PFSK-1 (cell line): ENCODE results near the gene EIF1.

ENCODE experiments used
- FOXP2 ChIP-seq: optimal IDR thresholded peaks from 2 replicates; pipeline ENCODE3; 2011; ENCODE audit warnings: borderline replicate concordance, control low read depth, inconsistent platforms; ENCODE audit not compliant: insufficient read depth; ENCODE audit errors: extremely low read length, extremely low read depth
- POLR2AphosphoS5 ChIP-seq: IDR thresholded peaks from 2 replicates; pipeline ENCODE4 v1.6.1; 2012; ENCODE audit warnings: low read depth, mild to moderate bottlenecking, control low read depth, low read length, moderate library complexity
- SIN3A ChIP-seq: IDR thresholded peaks from 2 replicates; pipeline ENCODE4 v1.6.1; 2012; ENCODE audit warnings: mild to moderate bottlenecking, low read length, moderate library complexity, borderline replicate concordance; ENCODE audit not compliant: insufficient read depth
- TAF1 ChIP-seq: IDR thresholded peaks from 2 replicates; pipeline ENCODE4 v1.6.1; 2012; ENCODE audit warnings: low read length, control low read depth, borderline replicate concordance; ENCODE audit not compliant: insufficient read depth
- TF ChIP-seq, protein P1 (sequence below), 2 experiments: IDR thresholded peaks; 2 replicates each; pipeline versions ENCODE4 v1.6.1 to v1.8.0; 2011 to 2012; ENCODE audit warnings: low read depth in 2 of 2, low read length in 2 of 2, control low read depth in 1 of 2, inconsistent platforms in 1 of 2, mild to moderate bottlenecking in 1 of 2, moderate library complexity in 1 of 2; ENCODE audit not compliant: insufficient read depth in 1 of 2

The EIF1 gene

DNA sequence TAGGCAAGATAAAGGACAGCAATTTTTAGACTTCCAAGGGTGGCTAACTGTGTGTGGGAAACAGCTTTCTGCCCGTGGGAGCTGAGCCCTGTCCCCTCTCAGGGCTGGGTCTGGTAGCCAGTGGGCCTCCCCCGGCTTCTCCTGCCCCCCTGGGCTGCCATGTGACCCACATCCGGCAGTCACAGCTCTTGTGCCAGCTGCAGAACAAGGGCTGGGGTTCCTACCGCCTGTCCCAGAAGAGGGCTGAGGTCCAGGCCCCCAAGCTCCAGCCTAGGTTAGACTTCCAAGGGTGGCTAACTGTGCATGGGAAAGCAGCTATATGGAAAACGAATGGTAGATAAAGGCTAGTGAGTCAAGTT is 29.6 kb downstream of the EIF1 start:
- no peak for TF ChIP-seq TAF1
- TF ChIP-seq SIN3A = no peak
- TF ChIP-seq, protein P1, sequence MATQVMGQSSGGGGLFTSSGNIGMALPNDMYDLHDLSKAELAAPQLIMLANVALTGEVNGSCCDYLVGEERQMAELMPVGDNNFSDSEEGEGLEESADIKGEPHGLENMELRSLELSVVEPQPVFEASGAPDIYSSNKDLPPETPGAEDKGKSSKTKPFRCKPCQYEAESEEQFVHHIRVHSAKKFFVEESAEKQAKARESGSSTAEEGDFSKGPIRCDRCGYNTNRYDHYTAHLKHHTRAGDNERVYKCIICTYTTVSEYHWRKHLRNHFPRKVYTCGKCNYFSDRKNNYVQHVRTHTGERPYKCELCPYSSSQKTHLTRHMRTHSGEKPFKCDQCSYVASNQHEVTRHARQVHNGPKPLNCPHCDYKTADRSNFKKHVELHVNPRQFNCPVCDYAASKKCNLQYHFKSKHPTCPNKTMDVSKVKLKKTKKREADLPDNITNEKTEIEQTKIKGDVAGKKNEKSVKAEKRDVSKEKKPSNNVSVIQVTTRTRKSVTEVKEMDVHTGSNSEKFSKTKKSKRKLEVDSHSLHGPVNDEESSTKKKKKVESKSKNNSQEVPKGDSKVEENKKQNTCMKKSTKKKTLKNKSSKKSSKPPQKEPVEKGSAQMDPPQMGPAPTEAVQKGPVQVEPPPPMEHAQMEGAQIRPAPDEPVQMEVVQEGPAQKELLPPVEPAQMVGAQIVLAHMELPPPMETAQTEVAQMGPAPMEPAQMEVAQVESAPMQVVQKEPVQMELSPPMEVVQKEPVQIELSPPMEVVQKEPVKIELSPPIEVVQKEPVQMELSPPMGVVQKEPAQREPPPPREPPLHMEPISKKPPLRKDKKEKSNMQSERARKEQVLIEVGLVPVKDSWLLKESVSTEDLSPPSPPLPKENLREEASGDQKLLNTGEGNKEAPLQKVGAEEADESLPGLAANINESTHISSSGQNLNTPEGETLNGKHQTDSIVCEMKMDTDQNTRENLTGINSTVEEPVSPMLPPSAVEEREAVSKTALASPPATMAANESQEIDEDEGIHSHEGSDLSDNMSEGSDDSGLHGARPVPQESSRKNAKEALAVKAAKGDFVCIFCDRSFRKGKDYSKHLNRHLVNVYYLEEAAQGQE (IDR thresholded peaks at IDR 0.05; ENCODE audit: insufficient read depth in 1 of 2, low read depth in 2 of 2, low read length in 2 of 2) = no peak
- no peak for TF ChIP-seq FOXP2
- no peak for TF ChIP-seq POLR2AphosphoS5

DNA sequence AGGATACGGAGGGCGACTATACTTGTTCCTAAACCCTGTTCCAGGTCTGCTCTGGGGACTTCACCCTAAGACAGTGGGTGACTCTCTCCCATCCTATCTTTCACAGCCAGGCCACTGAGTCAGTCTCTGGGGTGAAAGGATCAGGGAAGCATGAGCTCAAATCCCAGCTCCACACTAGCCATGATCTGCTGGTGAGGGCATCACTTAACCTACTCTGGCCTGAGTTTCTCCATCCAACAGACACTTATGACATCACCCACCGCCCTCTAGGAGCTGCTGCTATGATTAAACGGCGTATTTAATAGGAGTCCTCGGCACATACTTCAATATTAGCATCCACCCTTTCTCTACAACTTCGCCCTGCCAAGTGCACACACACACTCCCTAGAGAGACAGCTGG is 33.5 kb downstream of the EIF1 start:
- TF ChIP-seq SIN3A (no peak), POLR2AphosphoS5 (no peak), TAF1 (no peak), FOXP2 (no peak)
- TF ChIP-seq, protein P1 (IDR thresholded peaks at IDR 0.05; ENCODE audit: insufficient read depth in 1 of 2, low read depth in 2 of 2, low read length in 2 of 2) = no peak

DNA sequence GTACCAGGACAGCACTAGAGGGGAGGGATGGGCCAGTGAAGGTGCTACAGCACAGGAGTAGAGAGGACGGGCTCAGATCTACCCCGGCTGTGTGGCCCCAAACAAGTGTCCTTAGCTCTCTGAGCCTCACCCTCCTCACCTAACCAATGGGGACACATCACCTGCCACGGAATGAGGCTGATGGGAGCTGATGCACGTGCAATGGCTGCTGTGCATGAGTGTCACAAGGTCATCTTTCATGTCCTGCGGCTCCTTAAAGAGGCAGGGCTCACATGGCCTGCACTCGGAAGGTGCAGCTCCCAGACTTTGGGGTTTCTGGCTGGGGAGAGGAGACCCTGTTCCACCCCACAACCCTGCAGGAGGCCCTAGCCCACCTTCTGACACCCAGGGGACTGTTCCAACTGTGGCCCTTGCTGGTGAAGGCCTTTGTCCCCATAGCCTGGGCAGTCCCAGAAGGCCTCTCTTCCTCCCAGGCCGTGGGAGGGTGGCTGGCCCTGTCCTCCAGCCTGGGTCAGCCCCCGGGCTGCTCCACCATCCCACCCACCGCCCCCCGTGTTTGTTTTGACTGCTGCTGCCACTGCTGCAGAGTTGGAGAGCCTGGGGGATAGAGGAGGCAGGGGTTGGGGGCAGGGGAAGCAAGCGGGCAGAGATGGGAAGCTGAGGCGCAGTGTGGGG is 35.3 kb downstream of the EIF1 start:
- TF ChIP-seq SIN3A = no peak
- no peak for TF ChIP-seq FOXP2
- TF ChIP-seq, protein P1 (IDR thresholded peaks at IDR 0.05; ENCODE audit: insufficient read depth in 1 of 2, low read depth in 2 of 2, low read length in 2 of 2) = no peak

DNA sequence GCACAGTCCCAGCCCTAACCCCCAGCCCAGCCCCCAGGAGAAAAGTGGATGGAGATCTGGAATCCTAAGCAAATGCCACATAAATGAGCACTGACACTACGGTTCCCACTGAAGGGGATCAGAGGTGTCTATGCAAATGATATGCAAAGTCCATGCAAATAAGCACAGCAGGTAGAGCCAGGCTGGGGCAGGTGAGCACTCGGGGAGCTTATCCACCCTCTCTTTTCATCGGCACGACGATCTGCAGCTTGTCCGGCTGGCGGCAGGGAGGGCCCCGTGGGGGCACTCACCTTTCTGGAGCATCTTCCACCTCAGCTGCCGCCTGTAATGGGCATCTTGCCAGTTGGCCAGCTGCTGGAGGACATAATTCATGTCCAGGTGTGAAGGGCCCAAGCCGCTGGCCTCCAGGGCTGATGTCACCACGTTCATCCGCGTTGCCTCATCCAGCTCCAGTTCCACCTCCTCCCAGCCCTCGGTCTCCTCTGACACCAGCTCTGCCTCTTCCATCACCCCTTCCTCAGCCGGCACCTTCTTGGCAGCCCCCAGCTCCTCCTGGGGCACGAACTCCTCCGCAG is 35.9 kb downstream of the EIF1 start:
- TF ChIP-seq SIN3A = no peak
- no peak for TF ChIP-seq POLR2AphosphoS5
- TF ChIP-seq, protein P1 (IDR thresholded peaks at IDR 0.05; ENCODE audit: insufficient read depth in 1 of 2, low read depth in 2 of 2, low read length in 2 of 2) = no peak
- TF ChIP-seq FOXP2 = no peak
- no peak for TF ChIP-seq TAF1

DNA sequence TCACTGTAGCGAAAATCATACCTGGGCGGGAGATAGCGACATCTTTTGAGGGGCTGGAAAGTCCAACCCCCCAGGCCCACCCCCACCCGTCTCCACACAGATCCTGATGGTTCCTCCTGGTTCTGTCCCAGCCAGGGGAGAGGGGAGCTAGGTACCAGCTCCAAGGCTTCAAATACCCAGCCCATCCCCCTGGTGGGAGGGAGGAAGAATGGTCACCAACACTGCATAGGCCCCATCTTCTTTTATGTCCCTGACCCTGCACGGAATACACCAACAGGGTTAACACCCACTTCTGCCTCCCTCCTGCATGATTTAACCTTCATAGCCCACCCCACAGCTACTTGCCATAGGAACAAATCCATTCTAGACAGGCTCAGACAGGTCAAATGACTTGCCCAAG is 36.4 kb downstream of the EIF1 start:
- TF ChIP-seq TAF1 = no peak
- TF ChIP-seq, protein P1 (IDR thresholded peaks at IDR 0.05; ENCODE audit: insufficient read depth in 1 of 2, low read depth in 2 of 2, low read length in 2 of 2) = no peak
- no peak for TF ChIP-seq POLR2AphosphoS5
- no peak for TF ChIP-seq FOXP2
- TF ChIP-seq SIN3A = no peak
